ENCODE data around the gene DNAJC24. TPM values are rescaled to one million over a fixed set of nuclear protein-coding genes. Genes with fewer than 3 reads are reported as not detected.

The DNAJC24 gene
- total RNA-seq, 1 donor from 2014 or later = 26.3 TPM

GRCh38 chr11:31433851-31434250, 64.2 kb downstream of the DNAJC24 start:
- intact Hi-C loops (cut with micrococcal nuclease) = no loop called here
- no peaks in the 10 kb centered on the region for H3K4me1 Mint-ChIP-seq
- H3K27ac Mint-ChIP-seq = no peak overlapping the region
- H3K27me3 Mint-ChIP-seq = no peaks in the 10 kb centered on the region
- no peak for DNase-seq
- ChIA-PET CTCF (no interaction called here), POLR2A (no interaction called here)
- H3K4me3 Mint-ChIP-seq = no peak overlapping the region
- H3K9me3 Mint-ChIP-seq = no peaks in the 10 kb centered on the region
- peaks cover 22% of the 10 kb centered on the region for H3K36me3 Mint-ChIP-seq (ENCODE audit: low read depth)
- no peak for ATAC-seq (ENCODE audit: low read depth)
- TF ChIP-seq, protein P1, sequence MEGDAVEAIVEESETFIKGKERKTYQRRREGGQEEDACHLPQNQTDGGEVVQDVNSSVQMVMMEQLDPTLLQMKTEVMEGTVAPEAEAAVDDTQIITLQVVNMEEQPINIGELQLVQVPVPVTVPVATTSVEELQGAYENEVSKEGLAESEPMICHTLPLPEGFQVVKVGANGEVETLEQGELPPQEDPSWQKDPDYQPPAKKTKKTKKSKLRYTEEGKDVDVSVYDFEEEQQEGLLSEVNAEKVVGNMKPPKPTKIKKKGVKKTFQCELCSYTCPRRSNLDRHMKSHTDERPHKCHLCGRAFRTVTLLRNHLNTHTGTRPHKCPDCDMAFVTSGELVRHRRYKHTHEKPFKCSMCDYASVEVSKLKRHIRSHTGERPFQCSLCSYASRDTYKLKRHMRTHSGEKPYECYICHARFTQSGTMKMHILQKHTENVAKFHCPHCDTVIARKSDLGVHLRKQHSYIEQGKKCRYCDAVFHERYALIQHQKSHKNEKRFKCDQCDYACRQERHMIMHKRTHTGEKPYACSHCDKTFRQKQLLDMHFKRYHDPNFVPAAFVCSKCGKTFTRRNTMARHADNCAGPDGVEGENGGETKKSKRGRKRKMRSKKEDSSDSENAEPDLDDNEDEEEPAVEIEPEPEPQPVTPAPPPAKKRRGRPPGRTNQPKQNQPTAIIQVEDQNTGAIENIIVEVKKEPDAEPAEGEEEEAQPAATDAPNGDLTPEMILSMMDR (IDR thresholded peaks at IDR 0.05) = no peak

- ATAC-seq (ENCODE audit: low read depth) = no peak
- Mint-ChIP-seq H3K27me3 (no peaks in the 10 kb centered on the region), H3K36me3 (ENCODE audit: low read depth) (peaks cover 2% of the 10 kb centered on the region), H3K27ac (no peak overlapping the region), H3K4me1 (no peaks in the 10 kb centered on the region), H3K4me3 (no peak overlapping the region), H3K9me3 (no peaks in the 10 kb centered on the region)
- TF ChIP-seq, protein P1 (IDR thresholded peaks at IDR 0.05) = no peak
- POLR2A ChIA-PET = no interaction called here
- intact Hi-C loops (cut with micrococcal nuclease) = no loop called here
- CTCF ChIA-PET = no interaction called here
- no peak for DNase-seq
Measured at GRCh38 chr11:31437742-31438435, 68.2 kb downstream of the DNAJC24 start.

DNA sequence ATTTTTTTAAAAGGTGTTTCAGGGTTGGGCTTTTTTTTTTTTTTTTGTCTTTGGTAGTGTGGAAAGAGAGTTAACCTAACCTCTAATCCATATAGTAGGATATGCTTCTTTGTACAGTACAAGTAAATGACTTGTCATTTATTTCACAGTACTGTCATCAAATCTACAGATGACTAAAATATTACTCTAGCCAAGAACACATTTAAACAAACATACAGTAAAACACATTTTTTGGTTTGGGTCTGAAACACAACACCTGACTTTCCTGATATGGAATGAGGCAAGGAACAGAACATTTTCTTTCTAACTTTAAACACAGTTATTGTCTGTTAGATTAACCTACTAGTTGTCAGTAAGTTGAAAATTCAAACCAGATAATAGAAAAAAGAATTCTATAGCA, 71.6 kb downstream of the DNAJC24 start:
- H3K9me3 Mint-ChIP-seq = no peaks in the 10 kb centered on the region
- H3K36me3 Mint-ChIP-seq (ENCODE audit: low read depth) = no peaks in the 10 kb centered on the region
- CTCF ChIA-PET = no interaction called here
- POLR2A ChIA-PET = no interaction called here
- H3K27me3 Mint-ChIP-seq = no peaks in the 10 kb centered on the region
- TF ChIP-seq, protein P1 (IDR thresholded peaks at IDR 0.05) = no peak
- no peak overlapping the region for H3K4me3 Mint-ChIP-seq
- H3K27ac Mint-ChIP-seq = no peak overlapping the region
- intact Hi-C loops (cut with micrococcal nuclease) = no loop called here
- ATAC-seq (ENCODE audit: low read depth) (no peak), DNase-seq (no peak)
- no peaks in the 10 kb centered on the region for H3K4me1 Mint-ChIP-seq

- Mint-ChIP-seq H3K4me3 (no peak overlapping the region), H3K27me3 (no peaks in the 10 kb centered on the region), H3K27ac (no peak overlapping the region), H3K9me3 (no peaks in the 10 kb centered on the region), H3K36me3 (ENCODE audit: low read depth) (peaks cover 3% of the 10 kb centered on the region), H3K4me1 (no peaks in the 10 kb centered on the region)
- intact Hi-C loops (cut with micrococcal nuclease) = no loop called here
- CTCF ChIA-PET = no interaction called here
- ATAC-seq (ENCODE audit: low read depth) (no peak), DNase-seq (no peak)
- TF ChIP-seq, protein P1 (IDR thresholded peaks at IDR 0.05) = no peak
- POLR2A ChIA-PET = no interaction called here
Measured at GRCh38 chr11:31442086-31442485, 72.4 kb downstream of the DNAJC24 start.

DNA sequence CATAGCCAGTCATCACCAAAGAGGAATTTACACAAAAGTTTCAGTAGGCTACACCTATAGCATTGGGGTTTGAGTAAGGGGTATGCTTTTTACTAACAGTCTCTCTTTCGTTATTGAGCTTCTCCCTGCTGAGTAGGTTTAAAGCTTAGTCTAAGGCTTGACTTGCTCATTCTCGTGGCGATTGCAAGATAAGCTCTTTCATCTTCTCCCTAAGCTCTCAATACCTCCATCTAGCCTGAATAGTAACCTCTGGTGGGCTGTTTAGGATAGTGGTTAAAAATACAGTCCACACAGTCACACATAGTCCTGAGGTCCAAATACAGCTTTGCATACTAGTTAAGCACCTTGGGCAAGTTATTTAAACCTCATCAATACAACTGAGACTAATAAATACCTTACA, 74.1 kb downstream of the DNAJC24 start:
- intact Hi-C loops (cut with micrococcal nuclease) = no loop called here
- CTCF ChIA-PET = no interaction called here
- no peaks in the 10 kb centered on the region for H3K4me1 Mint-ChIP-seq
- H3K4me3 Mint-ChIP-seq = no peak overlapping the region
- H3K27me3 Mint-ChIP-seq = no peaks in the 10 kb centered on the region
- H3K9me3 Mint-ChIP-seq = no peaks in the 10 kb centered on the region
- TF ChIP-seq, protein P1 (IDR thresholded peaks at IDR 0.05) = no peak
- DNase-seq (no peak), ATAC-seq (ENCODE audit: low read depth) (no peak)
- H3K36me3 Mint-ChIP-seq (ENCODE audit: low read depth) = peaks cover 14% of the 10 kb centered on the region
- POLR2A ChIA-PET = no interaction called here
- no peak overlapping the region for H3K27ac Mint-ChIP-seq
